ENCODE measurements around the gene KLHL29. TPM values are rescaled to one million over a fixed set of nuclear protein-coding genes. Genes with fewer than 3 reads are reported as not detected.

The KLHL29 gene
- total and polyA plus RNA-seq, 2 experiments from 2014 or later = 1.9 to 6.4 TPM

- Histone ChIP-seq H3K36me3 (ENCODE audit: low read depth) (no peaks in the 10 kb centered on the region), H4K20me1 (ENCODE audit: insufficient read depth) (no peaks in the 10 kb centered on the region), H3K79me2 (ENCODE audit: insufficient read depth) (peaks cover 87% of the 10 kb centered on the region), H3K9ac (no peak overlapping the region), H3K27me3 (replicated peaks; ENCODE audit: insufficient read depth) (no peaks in the 10 kb centered on the region), H3K4me3 (no peak overlapping the region), H3K9me2 (ENCODE audit: insufficient read depth) (no peaks in the 10 kb centered on the region), H3K9me3 (ENCODE audit: low read depth) (no peaks in the 10 kb centered on the region), H3K4me2 (ENCODE audit: unreplicated experiment) (no peak overlapping the region), H2AFZ (no peak overlapping the region), H3F3A (ENCODE audit: insufficient read depth) (no peaks in the 10 kb centered on the region), H3K4me1 (ENCODE audit: insufficient read depth) (no peaks in the 10 kb centered on the region), H3K27ac (no peak overlapping the region)
- in situ Hi-C loops (cut with MboI) = loop anchor here (25.0 kb wide), 1 partner anchor 368 kb away; no protein-coding TSS in a partner anchor
- no peak for TF ChIP-seq EZH2 (IDR thresholded peaks at IDR 0.05; ENCODE audit: insufficient read depth, poor library complexity, severe bottlenecking)
- TF ChIP-seq EZH2phosphoT487 (IDR thresholded peaks at IDR 0.05; ENCODE audit: insufficient read depth, low read depth) = no peak
- DNase-seq = no peak
- WGBS, 2 experiments (ENCODE audit: low coverage in 1 of 2, low lambda C conversion rate in 2 of 2, missing lambda C conversion rate in 2 of 2) = 96 to 97% methylated on average over 4 of the region's 4 CpGs
These were observed 9.7 kb downstream of the KLHL29 start for GRCh38 chr2:23394700-23395099.

DNA sequence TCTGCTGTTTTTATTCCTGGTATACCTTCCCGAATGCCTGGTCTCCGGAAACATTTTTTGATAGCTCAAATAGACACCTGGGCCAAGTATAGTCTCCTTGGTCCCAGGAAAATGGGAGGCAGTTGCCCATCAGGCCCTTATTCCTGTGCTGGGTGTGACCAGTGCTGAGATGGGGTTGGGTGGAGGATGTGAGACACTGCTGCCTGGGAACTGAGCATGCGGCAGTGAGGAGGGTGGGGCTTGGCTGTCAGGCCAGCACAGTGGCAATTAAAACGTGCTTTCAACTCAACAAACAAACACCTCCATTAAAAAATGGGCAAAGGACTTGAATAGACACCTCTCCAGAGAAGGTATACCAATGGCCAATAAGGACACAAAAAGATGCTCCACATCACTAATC, 12.5 kb downstream of the KLHL29 start:
- no peaks in the 10 kb centered on the region for H3F3A ChIP-seq (ENCODE audit: insufficient read depth)
- TF ChIP-seq EZH2 (IDR thresholded peaks at IDR 0.05; ENCODE audit: insufficient read depth, poor library complexity, severe bottlenecking) (no peak), EZH2phosphoT487 (IDR thresholded peaks at IDR 0.05; ENCODE audit: insufficient read depth, low read depth) (no peak)
- in situ Hi-C loops (cut with MboI) = loop anchor here (25.0 kb wide), 1 partner anchor 365 kb away; no protein-coding TSS in a partner anchor
- H3K9me2 ChIP-seq (ENCODE audit: insufficient read depth) = no peaks in the 10 kb centered on the region
- DNase-seq = no peak
- no peak overlapping the region for H3K27ac ChIP-seq
- no peaks in the 10 kb centered on the region for H3K36me3 ChIP-seq (ENCODE audit: low read depth)
- no peak overlapping the region for H3K4me2 ChIP-seq (ENCODE audit: unreplicated experiment)
- H3K9me3 ChIP-seq (ENCODE audit: low read depth) = no peaks in the 10 kb centered on the region
- H3K27me3 ChIP-seq (replicated peaks; ENCODE audit: insufficient read depth) = no peaks in the 10 kb centered on the region
- H3K4me1 ChIP-seq (ENCODE audit: insufficient read depth) = no peaks in the 10 kb centered on the region
- WGBS, 2 experiments (ENCODE audit: low coverage in 1 of 2, low lambda C conversion rate in 2 of 2, missing lambda C conversion rate in 2 of 2) = 93 to 100% methylated on average over 4 of the region's 4 CpGs
- peaks cover 78% of the 10 kb centered on the region for H3K79me2 ChIP-seq (ENCODE audit: insufficient read depth)
- no peak overlapping the region for H3K4me3 ChIP-seq
- no peak overlapping the region for H2AFZ ChIP-seq
- H4K20me1 ChIP-seq (ENCODE audit: insufficient read depth) = no peaks in the 10 kb centered on the region
- no peak overlapping the region for H3K9ac ChIP-seq

DNA sequence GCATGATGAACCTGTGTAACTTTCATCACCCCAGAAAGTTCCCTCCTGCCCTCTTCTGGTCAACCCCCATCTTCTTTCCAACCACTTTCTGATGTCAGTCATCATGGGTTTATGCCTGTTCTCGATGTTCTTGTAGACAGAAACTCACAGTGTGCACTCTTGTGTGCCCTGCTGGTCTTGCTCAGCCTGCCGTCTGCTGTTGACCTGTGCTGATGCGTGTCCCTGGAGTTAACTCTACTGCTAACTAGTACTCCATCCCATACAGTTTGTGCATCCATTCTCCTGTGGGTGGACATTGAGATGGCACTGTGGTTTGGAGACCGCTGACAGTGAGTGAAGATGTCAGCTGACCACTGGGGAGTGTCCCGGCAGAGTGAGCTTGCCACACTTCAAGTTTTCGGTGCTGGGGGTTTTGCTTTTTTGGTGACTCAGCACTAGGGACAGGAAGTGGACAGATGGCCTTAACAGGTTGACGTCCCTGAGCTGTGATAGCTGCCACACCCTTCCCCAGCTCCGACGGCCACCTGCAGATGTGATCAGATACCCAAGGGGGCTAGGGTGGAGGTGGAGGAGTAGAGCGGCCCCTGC, 14.8 kb downstream of the KLHL29 start:
- TF ChIP-seq EZH2phosphoT487 (IDR thresholded peaks at IDR 0.05; ENCODE audit: insufficient read depth, low read depth) = no peak
- TF ChIP-seq EZH2 (IDR thresholded peaks at IDR 0.05; ENCODE audit: insufficient read depth, poor library complexity, severe bottlenecking) = no peak
- Histone ChIP-seq H3K27me3 (replicated peaks; ENCODE audit: insufficient read depth) (no peaks in the 10 kb centered on the region), H3K4me1 (ENCODE audit: insufficient read depth) (peaks cover 8% of the 10 kb centered on the region; the same call in 1 of the 2 replicates), H3K36me3 (ENCODE audit: low read depth) (no peaks in the 10 kb centered on the region), H3K9me2 (ENCODE audit: insufficient read depth) (no peaks in the 10 kb centered on the region), H2AFZ (no peak overlapping the region), H3K9ac (no peak overlapping the region), H3F3A (ENCODE audit: insufficient read depth) (peaks cover 10% of the 10 kb centered on the region), H3K79me2 (ENCODE audit: insufficient read depth) (peaks cover 57% of the 10 kb centered on the region), H3K4me2 (ENCODE audit: unreplicated experiment) (no peak overlapping the region), H3K4me3 (no peak overlapping the region), H4K20me1 (ENCODE audit: insufficient read depth) (no peaks in the 10 kb centered on the region), H3K27ac (no peak overlapping the region), H3K9me3 (ENCODE audit: low read depth) (no peaks in the 10 kb centered on the region)
- in situ Hi-C loops (cut with MboI) = loop anchor here (25.0 kb wide), 1 partner anchor 363 kb away; no protein-coding TSS in a partner anchor
- WGBS, 2 experiments (ENCODE audit: low coverage in 1 of 2, low lambda C conversion rate in 2 of 2, missing lambda C conversion rate in 2 of 2) = 96 to 99% methylated on average over 10 of the region's 10 CpGs
- DNase-seq = no peak

DNA sequence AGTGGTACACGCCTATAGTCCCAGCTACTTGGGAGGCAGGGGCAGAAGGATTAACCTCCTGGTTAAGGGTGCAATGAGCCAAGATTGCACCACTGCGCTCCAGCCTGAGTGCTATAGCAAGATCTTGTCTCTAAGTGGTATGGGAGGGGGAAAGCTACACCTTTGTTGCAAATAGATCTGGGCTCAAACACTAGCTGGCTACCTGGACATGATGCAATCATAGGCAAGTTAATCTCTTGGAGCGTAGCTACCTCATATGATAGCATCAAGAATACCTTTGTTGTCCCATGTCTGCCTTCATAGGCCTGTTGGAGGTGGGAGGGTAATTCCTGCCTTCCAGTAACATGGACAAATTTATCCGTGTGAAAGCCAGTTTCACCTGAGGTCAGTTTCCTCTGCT, 15.7 kb downstream of the KLHL29 start:
- peaks cover 54% of the 10 kb centered on the region for H3K79me2 ChIP-seq (ENCODE audit: insufficient read depth)
- H3K36me3 ChIP-seq (ENCODE audit: low read depth) = no peaks in the 10 kb centered on the region
- peaks cover 9% of the 10 kb centered on the region; the same call in 1 of the 2 replicates for H3K4me1 ChIP-seq (ENCODE audit: insufficient read depth)
- no peaks in the 10 kb centered on the region for H3K9me2 ChIP-seq (ENCODE audit: insufficient read depth)
- TF ChIP-seq EZH2phosphoT487 (IDR thresholded peaks at IDR 0.05; ENCODE audit: insufficient read depth, low read depth) = no peak
- TF ChIP-seq EZH2 (IDR thresholded peaks at IDR 0.05; ENCODE audit: insufficient read depth, poor library complexity, severe bottlenecking) = no peak
- 91 to 93% methylated on average over 4 of the region's 4 CpGs for WGBS, 2 experiments (ENCODE audit: low coverage in 1 of 2, low lambda C conversion rate in 2 of 2, missing lambda C conversion rate in 2 of 2)
- H2AFZ ChIP-seq = no peak overlapping the region
- no peaks in the 10 kb centered on the region for H3K27me3 ChIP-seq (replicated peaks; ENCODE audit: insufficient read depth)
- no peak overlapping the region for H3K4me3 ChIP-seq
- H3K4me2 ChIP-seq (ENCODE audit: unreplicated experiment) = no peak overlapping the region
- no peaks in the 10 kb centered on the region for H4K20me1 ChIP-seq (ENCODE audit: insufficient read depth)
- no peak overlapping the region for H3K9ac ChIP-seq
- in situ Hi-C loops (cut with MboI) = no loop called here
- H3K27ac ChIP-seq = no peak overlapping the region
- H3K9me3 ChIP-seq (ENCODE audit: low read depth) = no peaks in the 10 kb centered on the region
- no peak for DNase-seq
- peaks cover 12% of the 10 kb centered on the region for H3F3A ChIP-seq (ENCODE audit: insufficient read depth)

All from GM23248 (cell line).